ENCODE results near the gene AHDC1.

The AHDC1 gene

DNA sequence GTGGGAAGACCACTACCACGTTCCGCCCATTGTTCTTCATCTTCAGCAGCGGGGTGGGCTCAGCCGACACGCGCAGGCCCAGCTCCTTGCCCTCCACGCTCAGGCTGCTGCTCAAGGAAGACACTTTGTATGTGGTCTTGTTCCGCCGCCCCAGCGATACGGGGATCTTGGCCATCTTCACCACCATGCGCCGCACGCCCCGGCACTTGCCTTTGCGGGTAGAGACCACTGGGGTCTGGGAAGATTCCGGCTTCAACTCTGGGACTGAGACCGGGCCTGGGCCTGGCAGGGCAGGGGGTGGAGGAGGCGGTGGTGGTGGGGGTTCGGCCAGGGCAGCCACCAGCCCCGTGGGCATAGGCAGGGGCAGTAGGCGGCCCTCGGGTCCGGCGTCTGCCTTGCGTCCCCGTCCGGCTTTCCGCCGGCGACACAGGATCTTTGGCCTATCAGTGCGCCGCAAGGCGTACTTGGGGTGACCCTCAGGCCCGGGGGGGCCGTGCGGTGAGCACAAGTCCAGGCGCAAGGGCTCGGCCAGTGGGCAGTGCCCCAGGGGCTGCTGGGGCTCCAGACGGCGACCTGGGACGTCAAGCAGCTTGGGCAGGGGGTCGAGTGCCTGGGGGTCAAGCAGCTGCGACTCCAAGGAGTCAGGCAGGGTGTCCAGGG lies 53.3 kb downstream of the AHDC1 start:
- Histone ChIP-seq H3K79me2 (ENCODE audit: control insufficient read depth, low read length) (no peaks in the 10 kb centered on the region), H4K20me1 (ENCODE audit: control insufficient read depth, insufficient read depth, low read depth, low read length) (no peaks in the 10 kb centered on the region), H3K4me2 (ENCODE audit: low read length) (no peak overlapping the region), H3K27ac (ENCODE audit: low read depth, low read length) (no peak overlapping the region), H3K27me3 (ENCODE audit: control insufficient read depth, low read length) (no peaks in the 10 kb centered on the region), H3F3A (ENCODE audit: control insufficient read depth, insufficient read depth) (peaks cover 4% of the 10 kb centered on the region; the same call in 1 of the 2 replicates), H3K4me3 (ENCODE audit: low read length) (no peak overlapping the region), H3K36me3 (ENCODE audit: control insufficient read depth, low read length) (no peaks in the 10 kb centered on the region), H3K9me3 (ENCODE audit: control insufficient read depth, insufficient read depth, low read length) (no peaks in the 10 kb centered on the region), H3K4me1 (ENCODE audit: control insufficient read depth, low read length) (peaks cover 19% of the 10 kb centered on the region), H3K9me2 (replicated peaks; ENCODE audit: control insufficient read depth, low read length) (no peaks in the 10 kb centered on the region)
- TF ChIP-seq CTCF (IDR thresholded peaks at IDR 0.05; ENCODE audit: low read depth, low read length, poor library complexity, severe bottlenecking) (no peak), EZH2phosphoT487 (IDR thresholded peaks at IDR 0.05; ENCODE audit: borderline replicate concordance, low read length) (no peak)

DNA sequence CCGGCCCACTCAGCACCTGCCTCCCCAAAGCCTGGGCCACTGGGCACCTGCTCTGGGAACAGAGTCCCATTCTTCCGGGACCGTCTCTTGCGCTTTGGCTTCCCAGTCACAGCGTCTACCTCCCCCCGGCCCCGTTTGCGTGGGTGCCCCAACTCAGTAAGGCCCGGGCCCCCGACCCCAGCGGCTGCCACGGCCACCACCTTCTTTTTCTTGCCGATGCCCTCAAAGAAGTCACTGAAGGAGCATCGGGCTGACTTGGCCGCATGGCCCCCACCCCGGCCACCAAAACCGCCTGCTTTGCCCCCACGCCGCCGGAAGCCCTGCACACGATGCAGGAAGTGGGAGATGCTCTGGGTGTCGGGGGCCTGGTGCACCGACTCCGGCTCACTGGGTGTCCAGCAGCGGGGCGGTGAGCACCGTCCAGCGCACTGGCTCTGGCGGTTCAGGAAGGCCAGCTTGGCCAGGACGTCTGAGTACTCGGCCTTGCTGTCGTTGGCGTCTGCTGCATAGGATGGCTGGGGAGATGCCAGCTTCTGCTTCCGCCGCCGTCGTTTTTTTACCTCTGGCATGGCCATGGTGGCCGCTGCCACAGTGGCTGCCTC lies 54.0 kb downstream of the AHDC1 start:
- no peak for TF ChIP-seq CTCF (IDR thresholded peaks at IDR 0.05; ENCODE audit: low read depth, low read length, poor library complexity, severe bottlenecking)
- no peak for TF ChIP-seq EZH2phosphoT487 (IDR thresholded peaks at IDR 0.05; ENCODE audit: borderline replicate concordance, low read length)
- Histone ChIP-seq H3K36me3 (ENCODE audit: control insufficient read depth, low read length) (no peaks in the 10 kb centered on the region), H3K4me2 (ENCODE audit: low read length) (no peak overlapping the region), H3K4me1 (ENCODE audit: control insufficient read depth, low read length) (peaks cover 11% of the 10 kb centered on the region), H3K9me2 (replicated peaks; ENCODE audit: control insufficient read depth, low read length) (no peaks in the 10 kb centered on the region), H4K20me1 (ENCODE audit: control insufficient read depth, insufficient read depth, low read depth, low read length) (no peaks in the 10 kb centered on the region), H3K79me2 (ENCODE audit: control insufficient read depth, low read length) (no peaks in the 10 kb centered on the region), H3K27me3 (ENCODE audit: control insufficient read depth, low read length) (no peaks in the 10 kb centered on the region), H3K9me3 (ENCODE audit: control insufficient read depth, insufficient read depth, low read length) (no peaks in the 10 kb centered on the region), H3K27ac (ENCODE audit: low read depth, low read length) (no peak overlapping the region), H3K4me3 (ENCODE audit: low read length) (no peak overlapping the region), H3F3A (ENCODE audit: control insufficient read depth, insufficient read depth) (peaks cover 4% of the 10 kb centered on the region; the same call in 1 of the 2 replicates)

- no peaks in the 10 kb centered on the region for H3K36me3 ChIP-seq (ENCODE audit: control insufficient read depth, low read length)
- TF ChIP-seq EZH2phosphoT487 (IDR thresholded peaks at IDR 0.05; ENCODE audit: borderline replicate concordance, low read length) = no peak
- TF ChIP-seq CTCF (IDR thresholded peaks at IDR 0.05; ENCODE audit: low read depth, low read length, poor library complexity, severe bottlenecking) = no peak
Measured at GRCh38 chr1:27548858-27549719, 54.9 kb downstream of the AHDC1 start.

More at GRCh38 chr1:27548858-27549719, 54.9 kb downstream of the AHDC1 start:
- Histone ChIP-seq H3K4me1 (ENCODE audit: control insufficient read depth, low read length) (peaks cover 3% of the 10 kb centered on the region), H4K20me1 (ENCODE audit: control insufficient read depth, insufficient read depth, low read depth, low read length) (no peaks in the 10 kb centered on the region), H3K9me3 (ENCODE audit: control insufficient read depth, insufficient read depth, low read length) (no peaks in the 10 kb centered on the region), H3K4me2 (ENCODE audit: low read length) (no peak overlapping the region), H3K9me2 (replicated peaks; ENCODE audit: control insufficient read depth, low read length) (no peaks in the 10 kb centered on the region), H3K4me3 (ENCODE audit: low read length) (no peak overlapping the region), H3K27me3 (ENCODE audit: control insufficient read depth, low read length) (no peaks in the 10 kb centered on the region), H3K79me2 (ENCODE audit: control insufficient read depth, low read length) (no peaks in the 10 kb centered on the region), H3K27ac (ENCODE audit: low read depth, low read length) (no peak overlapping the region), H3F3A (ENCODE audit: control insufficient read depth, insufficient read depth) (peaks cover 2% of the 10 kb centered on the region; the same call in 1 of the 2 replicates)
